SK-N-SH (cell line): ENCODE results near the gene PICALM. TPM values are rescaled to one million over a fixed set of nuclear protein-coding genes. Genes with fewer than 3 reads are reported as not detected.

Experiments
- CTCF ChIA-PET: fragments of 300-600, 350-600 bp; formaldehyde crosslinking; extraction: SDS; loops from one replicate; lab custom pipeline; 2021; lab: Yijun Ruan, JAX
- POLR2A ChIA-PET: fragments of 350-600 bp; sonication (Branson Sonifier 250); formaldehyde crosslinking; extraction: SDS; loops from one replicate; lab custom pipeline; 2020; ENCODE audit warnings: antibody characterized with exemption, inconsistent platforms; lab: Yijun Ruan, JAX
- DNase-seq: peaks from one replicate; pipeline ENCODE4 v3.0.0; 2012
- H2AFZ ChIP-seq: fragments of 200-600 bp; sonication (generic); 2 replicates; pipeline ENCODE4 v1.8.1; 2016; ENCODE audit warnings: antibody characterized with exemption, mild to moderate bottlenecking, low read depth
- H3F3A ChIP-seq: fragments of 200-600 bp; sonication (generic); replicated peaks from 2 replicates; pipeline ENCODE3; 2016; ENCODE audit warnings: antibody characterized with exemption, mild to moderate bottlenecking; ENCODE audit not compliant: insufficient read depth
- H3K27ac ChIP-seq, 2 experiments: fragments of 200-500 bp in 1 of 2; fragments of 200-600 bp in 1 of 2; sonication (Bioruptor generic) in 1 of 2; sonication (generic), shearing (Covaris generic) in 1 of 2; 2 replicates each; pipeline versions ENCODE4 v1.5.1 to v1.6.1; 2014 to 2016; ENCODE audit warnings: low read depth in 2 of 2, inconsistent platforms in 1 of 2, low read length in 1 of 2, mild to moderate bottlenecking in 1 of 2, mixed read lengths in 1 of 2
- H3K27me3 ChIP-seq: fragments of 200-600 bp; sonication (generic), shearing (Covaris generic); 2 replicates; pipeline ENCODE4 v1.6.1; 2016; ENCODE audit warnings: mixed run types; ENCODE audit not compliant: insufficient read depth
- H3K36me3 ChIP-seq, 2 experiments: fragments of 200-500 bp in 1 of 2; fragments of 200-600 bp in 1 of 2; sonication (Bioruptor generic) in 1 of 2; sonication (generic) in 1 of 2; replicated peaks in 1 of 2; 2 replicates each; pipeline versions ENCODE3 to v1.5.1; 2014 to 2016; ENCODE audit warnings: low read length in 1 of 2, mild to moderate bottlenecking in 1 of 2; ENCODE audit not compliant: insufficient read depth in 2 of 2, control insufficient read depth in 1 of 2
- H3K4me1 ChIP-seq, 2 experiments: fragments of 200-500 bp in 1 of 2; fragments of 200-600 bp in 1 of 2; sonication (Bioruptor generic) in 1 of 2; sonication (generic), shearing (Covaris generic) in 1 of 2; 2 replicates each; pipeline versions ENCODE4 v1.5.1 to v1.6.1; 2014 to 2016; ENCODE audit warnings: low read depth in 1 of 2, low read length in 1 of 2, mixed run types in 1 of 2; ENCODE audit not compliant: insufficient read depth in 2 of 2, control insufficient read depth in 1 of 2
- H3K4me2 ChIP-seq: fragments of 200-600 bp; sonication (generic), shearing (Covaris generic); 2 replicates; pipeline ENCODE4 v1.6.1; 2017; ENCODE audit warnings: mixed run types
- H3K4me3 ChIP-seq, 2 experiments: fragments of 200-500 bp in 1 of 2; fragments of 200-600 bp in 1 of 2; sonication (Bioruptor generic) in 1 of 2; sonication (generic), shearing (Covaris generic) in 1 of 2; 2 replicates each; pipeline versions ENCODE4 v1.5.1 to v1.8.1; 2014 to 2016; ENCODE audit warnings: low read depth in 2 of 2, inconsistent platforms in 1 of 2, low read length in 1 of 2, mild to moderate bottlenecking in 1 of 2, mixed read lengths in 1 of 2, moderate library complexity in 1 of 2
- H3K79me2 ChIP-seq: fragments of 200-600 bp; sonication (generic); 2 replicates; pipeline ENCODE4 v1.8.1; 2017; ENCODE audit warnings: mild to moderate bottlenecking; ENCODE audit not compliant: insufficient read depth
- H3K9ac ChIP-seq: fragments of 200-600 bp; sonication (generic); 2 replicates; pipeline ENCODE4 v1.6.1; 2017; ENCODE audit warnings: mixed run types
- H3K9me2 ChIP-seq: fragments of 200-600 bp; sonication (generic); 2 replicates; pipeline ENCODE4 v1.6.1; 2017; ENCODE audit warnings: mixed run types
- H3K9me3 ChIP-seq: fragments of 200-600 bp; sonication (generic); 2 replicates; pipeline ENCODE4 v1.6.1; 2017; ENCODE audit warnings: mixed run types, mild to moderate bottlenecking, moderate library complexity
- H4K20me1 ChIP-seq: fragments of 200-600 bp; sonication (generic); 2 replicates; pipeline ENCODE4 v1.6.1; 2017; ENCODE audit warnings: mild to moderate bottlenecking, mixed run types; ENCODE audit not compliant: insufficient read depth
- EP300 ChIP-seq, 2 experiments: IDR thresholded peaks; 2 replicates each; pipeline versions ENCODE4 v1.4.0 to v1.6.1; 2012; ENCODE audit warnings: borderline replicate concordance in 1 of 2, low read depth in 1 of 2, low read length in 1 of 2
- FOSL2 ChIP-seq: IDR thresholded peaks from 2 replicates; pipeline ENCODE4 v1.4.0; 2012; ENCODE audit warnings: low read depth, mild to moderate bottlenecking, moderate library complexity, borderline replicate concordance
- FOXJ3 ChIP-seq: sonication (generic); formaldehyde crosslinking; IDR thresholded peaks from 2 replicates; pipeline ENCODE4 v1.5.1; 2020; ENCODE audit warnings: mild to moderate bottlenecking, missing genetic modification reagents
- FOXM1 ChIP-seq: IDR thresholded peaks from 2 replicates; pipeline ENCODE4 v1.4.0; 2012; ENCODE audit warnings: low read depth, mild to moderate bottlenecking
- GABPA ChIP-seq: IDR thresholded peaks from 2 replicates; pipeline ENCODE4 v1.4.0; 2012; ENCODE audit warnings: low read depth, mild to moderate bottlenecking
- JUND ChIP-seq: IDR thresholded peaks from 2 replicates; pipeline ENCODE4 v1.4.0; 2012
- MAX ChIP-seq: IDR thresholded peaks from 2 replicates; pipeline ENCODE4 v1.4.0; 2012; ENCODE audit warnings: low read depth
- MEF2A ChIP-seq: IDR thresholded peaks from 2 replicates; pipeline ENCODE4 v1.4.0; 2012; ENCODE audit warnings: low read depth, borderline replicate concordance
- NFIC ChIP-seq: IDR thresholded peaks from 2 replicates; pipeline ENCODE4 v1.4.0; 2012; ENCODE audit warnings: borderline replicate concordance
- POLR2AphosphoS5 ChIP-seq: IDR thresholded peaks from 2 replicates; pipeline ENCODE4 v1.6.1; 2012; ENCODE audit warnings: low read depth, low read length
- RAD21 ChIP-seq: IDR thresholded peaks from 2 replicates; pipeline ENCODE4 v1.6.1; 2012; ENCODE audit warnings: mild to moderate bottlenecking, low read length
- RXRA ChIP-seq: IDR thresholded peaks from 2 replicates; pipeline ENCODE4 v1.4.0; 2012; ENCODE audit warnings: low read depth, mild to moderate bottlenecking, borderline replicate concordance
- SIN3A ChIP-seq: IDR thresholded peaks from 2 replicates; pipeline ENCODE4 v1.6.1; 2012; ENCODE audit warnings: low read depth, mild to moderate bottlenecking, low read length, moderate library complexity, borderline replicate concordance
- TCF12 ChIP-seq: IDR thresholded peaks from 2 replicates; pipeline ENCODE4 v1.4.0; 2012
- YY1 ChIP-seq: IDR thresholded peaks from 2 replicates; pipeline ENCODE4 v1.4.0; 2012; ENCODE audit warnings: low read depth, mild to moderate bottlenecking
- WGBS: methylation state at CpG from one replicate; pipeline ENCODE4 v1.1.6; 2017; ENCODE audit warnings: low lambda C conversion rate; 5-methylcytosine and 5-hydroxymethylcytosine counted together
- polyA plus RNA-seq, 3 experiments: library from polyadenylated mRNA; depleted of rRNA; stranded (reverse); fragments of >200 nt; gene quantifications; 2 replicates each; pipeline ENCODE4 v1.2.3, GENCODE V29; 2012
- TF ChIP-seq, protein P1 (sequence below): IDR thresholded peaks from 2 replicates; pipeline ENCODE4 v1.4.0; 2012; ENCODE audit warnings: low read depth, borderline replicate concordance
- TF ChIP-seq, protein P2 (sequence below): IDR thresholded peaks from 2 replicates; pipeline ENCODE4 v1.4.0; 2012; ENCODE audit warnings: low read depth, borderline replicate concordance
- TF ChIP-seq, protein P3 (sequence below): IDR thresholded peaks from 2 replicates; pipeline ENCODE4; 2012

PICALM gene
- polyA plus RNA-seq, 1 of the 3 experiments (the other 2 are of a cell fraction) = 103 TPM

- no peaks in the 10 kb centered on the region for H3K79me2 ChIP-seq
- no peaks in the 10 kb centered on the region for H3K9me2 ChIP-seq
- no peaks in the 10 kb centered on the region for H3K27me3 ChIP-seq
- H3K4me3 ChIP-seq = no peak overlapping the region
- H3K27ac ChIP-seq = peak overlapping the region in 1 of 2 experiments; percentile 68; a peak in 1 of 4 replicates
- H4K20me1 ChIP-seq = no peaks in the 10 kb centered on the region
- H2AFZ ChIP-seq = no peak overlapping the region
- no peak for DNase-seq
- CTCF ChIA-PET = interaction anchor here (1.5 kb wide), 1 partner anchor 93 kb away, joined by 4 read pairs; no protein-coding TSS in a partner anchor
- no peaks in the 10 kb centered on the region for H3K9me3 ChIP-seq
- POLR2A ChIA-PET = no interaction called here
- H3K36me3 ChIP-seq = peaks cover 0 to 9% of the 10 kb centered on the region in 2 experiments
- WGBS = 83% methylated on average over 2 of the region's 2 CpGs
- peaks cover 0 to 10% of the 10 kb centered on the region in 2 experiments; a peak in 1 of 4 replicates for H3K4me1 ChIP-seq
- peaks cover 29% of the 10 kb centered on the region for H3F3A ChIP-seq
- TF ChIP-seq EP300 (IDR thresholded peaks at IDR 0.05; ENCODE audit: borderline replicate concordance in 1 of 2, low read depth in 1 of 2, low read length in 1 of 2) (no peak), RAD21 (no peak), YY1 (no peak), NFIC (no peak), SIN3A (no peak), GABPA (no peak)
- TF ChIP-seq, all 33 proteins: peak for 0
- Histone ChIP-seq H3K4me2 (no peak overlapping the region), H3K9ac (no peak overlapping the region)
Measured at GRCh38 chr11:85948884-85949283, 120.0 kb downstream of the PICALM start.

- no peak for DNase-seq
- Histone ChIP-seq H2AFZ (no peak overlapping the region), H3K27me3 (no peaks in the 10 kb centered on the region), H3K9me3 (no peaks in the 10 kb centered on the region), H3K9me2 (no peaks in the 10 kb centered on the region)
- TF ChIP-seq TCF12 = peak; percentile 39; the same call in 1 of the 2 replicates
- TF ChIP-seq MEF2A = no peak; the same call in 1 of the 2 replicates
- peak; percentile 49 for TF ChIP-seq NFIC
- TF ChIP-seq, protein P1, sequence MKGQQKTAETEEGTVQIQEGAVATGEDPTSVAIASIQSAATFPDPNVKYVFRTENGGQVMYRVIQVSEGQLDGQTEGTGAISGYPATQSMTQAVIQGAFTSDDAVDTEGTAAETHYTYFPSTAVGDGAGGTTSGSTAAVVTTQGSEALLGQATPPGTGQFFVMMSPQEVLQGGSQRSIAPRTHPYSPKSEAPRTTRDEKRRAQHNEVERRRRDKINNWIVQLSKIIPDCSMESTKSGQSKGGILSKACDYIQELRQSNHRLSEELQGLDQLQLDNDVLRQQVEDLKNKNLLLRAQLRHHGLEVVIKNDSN = 0 out of 2 replicates have a peak, but pooled peaks have one; percentile 13
- TF ChIP-seq MAX = peak; percentile 74
- no peak for TF ChIP-seq FOXM1
- 0 out of 2 replicates have a peak, but pooled peaks have one; percentile 0 for TF ChIP-seq POLR2AphosphoS5
- TF ChIP-seq, protein P2, sequence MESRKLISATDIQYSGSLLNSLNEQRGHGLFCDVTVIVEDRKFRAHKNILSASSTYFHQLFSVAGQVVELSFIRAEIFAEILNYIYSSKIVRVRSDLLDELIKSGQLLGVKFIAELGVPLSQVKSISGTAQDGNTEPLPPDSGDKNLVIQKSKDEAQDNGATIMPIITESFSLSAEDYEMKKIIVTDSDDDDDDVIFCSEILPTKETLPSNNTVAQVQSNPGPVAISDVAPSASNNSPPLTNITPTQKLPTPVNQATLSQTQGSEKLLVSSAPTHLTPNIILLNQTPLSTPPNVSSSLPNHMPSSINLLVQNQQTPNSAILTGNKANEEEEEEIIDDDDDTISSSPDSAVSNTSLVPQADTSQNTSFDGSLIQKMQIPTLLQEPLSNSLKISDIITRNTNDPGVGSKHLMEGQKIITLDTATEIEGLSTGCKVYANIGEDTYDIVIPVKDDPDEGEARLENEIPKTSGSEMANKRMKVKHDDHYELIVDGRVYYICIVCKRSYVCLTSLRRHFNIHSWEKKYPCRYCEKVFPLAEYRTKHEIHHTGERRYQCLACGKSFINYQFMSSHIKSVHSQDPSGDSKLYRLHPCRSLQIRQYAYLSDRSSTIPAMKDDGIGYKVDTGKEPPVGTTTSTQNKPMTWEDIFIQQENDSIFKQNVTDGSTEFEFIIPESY = no peak
- TF ChIP-seq RXRA = peak; percentile 61; the same call in 1 of the 2 replicates
- TF ChIP-seq FOXJ3 (CRISPR knock-in tag) = no peak
- peak; percentile 28; the same call in 1 of the 2 replicates for TF ChIP-seq JUND
- TF ChIP-seq FOSL2 = 0 out of 2 replicates have a peak, but pooled peaks have one; percentile 9
- TF ChIP-seq, protein P3, sequence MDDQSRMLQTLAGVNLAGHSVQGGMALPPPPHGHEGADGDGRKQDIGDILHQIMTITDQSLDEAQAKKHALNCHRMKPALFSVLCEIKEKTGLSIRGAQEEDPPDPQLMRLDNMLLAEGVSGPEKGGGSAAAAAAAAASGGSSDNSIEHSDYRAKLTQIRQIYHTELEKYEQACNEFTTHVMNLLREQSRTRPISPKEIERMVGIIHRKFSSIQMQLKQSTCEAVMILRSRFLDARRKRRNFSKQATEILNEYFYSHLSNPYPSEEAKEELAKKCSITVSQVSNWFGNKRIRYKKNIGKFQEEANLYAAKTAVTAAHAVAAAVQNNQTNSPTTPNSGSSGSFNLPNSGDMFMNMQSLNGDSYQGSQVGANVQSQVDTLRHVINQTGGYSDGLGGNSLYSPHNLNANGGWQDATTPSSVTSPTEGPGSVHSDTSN = no peak
- TF ChIP-seq, all 33 proteins: peak for 8
- POLR2A ChIA-PET = no interaction called here
- Histone ChIP-seq H3K79me2 (no peaks in the 10 kb centered on the region), H3K4me2 (peak overlapping the region; percentile 53), H3K4me3 (no peak overlapping the region), H3K27ac (peak overlapping the region; percentile 11 to 68; a peak in 3 of 4 replicates), H3F3A (peaks cover 29% of the 10 kb centered on the region), H3K4me1 (peaks cover 0 to 10% of the 10 kb centered on the region in 2 experiments; a peak in 1 of 4 replicates), H3K36me3 (no peaks in the 10 kb centered on the region), H3K9ac (no peak overlapping the region), H4K20me1 (no peaks in the 10 kb centered on the region)
- 22% methylated on average over 5 of the region's 5 CpGs for WGBS
- CTCF ChIA-PET = interaction anchor here (0.5 to 1.5 kb wide), 2 partner anchors 94 to 332 kb away, joined by 3 to 4 read pairs; no protein-coding TSS in a partner anchor
Measured at GRCh38 chr11:85947431-85948272, 121.2 kb downstream of the PICALM start.
